ENCODE data around the gene ENTREP3.
"Not testable (repeated sequence)": the region's sequence is repeated elsewhere in the genome, so short reads cannot be mapped to it uniquely, and the experiment has no call there.

The ENTREP3 gene

DNA sequence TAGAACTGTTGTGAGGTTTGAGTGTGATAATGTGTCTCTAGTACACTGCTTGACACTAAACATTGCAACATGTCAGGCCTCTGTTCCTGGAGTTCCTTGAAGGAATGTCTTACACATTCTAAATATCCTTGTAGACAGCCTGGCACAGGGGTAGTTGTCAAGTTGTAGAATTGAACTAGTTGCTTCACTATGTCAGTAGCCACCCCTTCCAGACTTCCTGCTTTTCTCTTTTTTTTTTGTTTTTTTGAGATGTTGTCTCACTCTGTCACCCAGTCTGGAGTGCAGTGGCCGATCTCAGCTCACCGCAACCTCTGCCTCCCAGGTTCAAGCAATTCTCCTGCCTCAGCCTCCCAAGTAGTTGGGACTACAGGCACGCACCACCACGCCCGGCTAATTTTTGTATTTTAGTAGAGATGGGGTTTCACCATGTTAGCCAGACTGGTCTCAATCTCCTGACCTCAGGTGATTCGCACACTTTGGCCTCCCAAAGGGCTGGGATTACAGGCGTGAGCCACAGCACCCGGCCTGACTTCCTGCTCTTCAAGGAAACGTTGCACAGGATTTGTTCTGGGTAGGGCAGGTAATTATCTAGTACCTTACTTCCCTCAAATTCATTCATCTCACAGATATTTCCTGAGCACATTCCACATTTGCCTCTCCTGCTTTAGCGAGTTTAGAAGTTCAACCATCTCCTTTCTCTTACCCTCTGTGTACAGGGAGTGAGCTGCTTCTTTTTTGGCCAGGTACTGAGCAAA, 34.9 kb downstream of the ENTREP3 start:
- not testable (repeated sequence) for DNase-seq

DNA sequence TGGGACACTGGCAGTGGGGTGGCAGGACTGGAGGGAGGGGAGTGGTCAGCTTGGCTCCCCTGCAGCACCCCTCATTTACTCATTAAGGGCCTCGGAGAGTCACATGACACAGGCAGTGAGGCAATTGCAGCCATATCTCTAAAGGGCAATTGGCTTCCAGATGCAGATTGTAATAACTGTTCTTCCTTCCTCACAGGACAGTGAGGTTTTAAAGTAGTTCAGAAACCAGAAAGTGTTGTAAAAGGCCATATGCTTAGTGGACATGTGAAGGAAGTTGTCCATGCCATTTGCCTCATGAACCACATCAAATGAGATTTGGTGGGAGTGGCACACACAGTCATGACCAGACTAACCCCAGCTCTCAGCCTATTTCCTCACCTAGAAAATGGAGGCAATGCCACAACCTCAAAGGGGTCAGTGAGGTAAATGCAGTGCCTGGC, 35.7 kb downstream of the ENTREP3 start:
- DNase-seq, result peak; percentile 78

DNA sequence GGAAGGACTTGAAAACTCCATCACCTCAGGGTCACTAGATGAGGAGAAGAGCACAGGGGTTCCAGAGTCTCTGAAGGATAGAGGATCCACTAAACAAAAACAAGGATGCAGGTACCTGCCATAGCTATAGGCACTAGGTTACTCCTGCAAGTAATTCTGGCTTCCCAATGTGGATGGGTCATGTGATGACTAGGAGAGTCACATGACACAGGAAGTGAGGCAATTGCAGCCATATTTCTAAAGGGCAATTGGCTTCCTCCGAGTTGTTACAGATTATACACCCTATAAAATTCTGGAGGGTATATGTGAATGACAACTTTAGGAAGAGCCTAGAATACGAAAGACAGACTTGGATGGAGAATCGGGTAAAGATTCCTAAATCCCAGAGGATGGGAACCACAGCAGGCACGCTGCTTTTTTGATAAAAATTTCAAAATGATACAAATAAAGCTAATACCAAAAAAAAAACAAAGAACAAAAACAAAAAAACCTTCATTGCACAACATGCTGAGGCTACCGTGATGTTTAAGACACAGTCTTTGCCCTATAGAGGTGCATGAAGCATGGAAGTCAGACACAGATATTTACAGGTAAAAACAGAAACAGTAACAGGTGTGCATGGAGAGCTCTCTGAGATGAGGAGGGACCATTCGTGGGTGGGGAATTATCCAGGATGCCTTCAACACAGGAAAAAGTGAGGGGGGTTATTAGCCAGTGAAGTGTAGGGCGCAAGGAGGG, 36.3 kb downstream of the ENTREP3 start:
- peak; percentile 91 for DNase-seq

DNA sequence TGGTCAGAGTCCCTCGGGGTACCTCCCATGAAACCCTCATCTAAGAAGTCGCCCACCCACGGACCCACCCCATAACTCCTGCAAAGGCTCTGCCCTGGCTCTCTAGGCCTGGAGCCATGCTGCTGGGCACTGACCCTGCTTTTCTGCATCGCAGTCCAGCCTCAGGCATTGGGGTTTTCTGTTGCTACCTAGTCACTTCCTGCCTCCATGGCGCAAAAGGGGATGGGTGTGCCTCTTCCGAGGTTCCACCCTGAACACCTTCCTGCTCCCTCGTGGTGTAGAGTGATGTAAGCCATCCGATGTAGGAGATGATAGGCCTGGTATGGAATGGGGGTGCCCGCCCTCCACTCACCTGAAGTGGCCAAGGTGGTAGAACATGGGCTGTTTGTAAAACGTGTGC, 40.6 kb downstream of the ENTREP3 start:
- not testable (repeated sequence) for DNase-seq

DNA sequence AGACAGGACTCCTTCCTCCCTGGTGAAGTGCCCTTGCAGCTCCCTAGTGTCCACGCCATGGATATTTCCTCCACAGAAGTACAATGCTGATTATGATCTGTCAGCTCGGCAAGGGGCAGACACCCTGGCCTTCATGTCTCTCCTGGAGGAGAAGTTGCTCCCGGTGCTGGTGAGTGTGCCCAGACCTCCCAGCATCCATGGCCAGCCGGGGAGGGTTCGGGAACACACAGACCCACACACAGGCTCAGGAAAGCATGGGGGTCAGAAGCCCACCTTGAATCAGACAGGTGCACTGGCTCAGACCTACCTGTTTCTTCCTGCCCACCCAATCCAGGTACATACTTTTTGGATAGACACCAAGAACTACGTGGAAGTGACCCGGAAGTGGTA, 43.2 kb downstream of the ENTREP3 start:
- DNase-seq, result not testable (repeated sequence)

DNA sequence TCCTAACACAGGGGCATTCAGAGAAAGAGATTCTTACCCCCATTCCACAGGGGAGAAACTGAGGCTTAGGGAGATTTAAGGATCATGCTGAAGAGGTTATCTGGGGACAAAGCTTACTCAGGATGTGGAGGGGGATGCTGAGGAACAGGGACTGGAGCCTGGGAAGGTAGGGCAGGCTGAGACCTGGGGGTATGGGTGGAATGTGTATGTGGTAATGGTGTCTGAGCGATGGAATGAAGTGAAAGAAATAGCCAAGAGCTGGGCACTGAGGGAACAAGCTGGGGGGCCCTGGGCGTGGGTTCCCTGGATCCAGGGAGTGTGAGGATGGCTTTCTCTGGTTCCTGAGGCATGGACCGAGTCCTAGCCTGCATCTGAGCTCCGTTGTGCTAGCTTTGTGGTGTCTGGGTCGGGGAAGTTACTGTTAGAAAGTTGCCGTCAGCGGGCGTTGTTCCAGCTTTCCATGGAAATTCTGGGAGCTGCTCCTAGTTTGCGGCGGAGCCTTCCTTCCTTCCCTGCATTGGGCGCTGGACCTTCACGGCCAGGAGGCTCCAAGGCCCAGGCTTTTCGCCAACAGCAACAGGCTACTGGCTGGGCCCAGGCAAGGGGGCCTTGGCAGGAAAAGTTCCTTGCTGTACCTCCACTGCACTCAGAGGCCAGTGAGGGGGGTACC, 43.8 kb downstream of the ENTREP3 start:
- DNase-seq, result not testable (repeated sequence)

DNA sequence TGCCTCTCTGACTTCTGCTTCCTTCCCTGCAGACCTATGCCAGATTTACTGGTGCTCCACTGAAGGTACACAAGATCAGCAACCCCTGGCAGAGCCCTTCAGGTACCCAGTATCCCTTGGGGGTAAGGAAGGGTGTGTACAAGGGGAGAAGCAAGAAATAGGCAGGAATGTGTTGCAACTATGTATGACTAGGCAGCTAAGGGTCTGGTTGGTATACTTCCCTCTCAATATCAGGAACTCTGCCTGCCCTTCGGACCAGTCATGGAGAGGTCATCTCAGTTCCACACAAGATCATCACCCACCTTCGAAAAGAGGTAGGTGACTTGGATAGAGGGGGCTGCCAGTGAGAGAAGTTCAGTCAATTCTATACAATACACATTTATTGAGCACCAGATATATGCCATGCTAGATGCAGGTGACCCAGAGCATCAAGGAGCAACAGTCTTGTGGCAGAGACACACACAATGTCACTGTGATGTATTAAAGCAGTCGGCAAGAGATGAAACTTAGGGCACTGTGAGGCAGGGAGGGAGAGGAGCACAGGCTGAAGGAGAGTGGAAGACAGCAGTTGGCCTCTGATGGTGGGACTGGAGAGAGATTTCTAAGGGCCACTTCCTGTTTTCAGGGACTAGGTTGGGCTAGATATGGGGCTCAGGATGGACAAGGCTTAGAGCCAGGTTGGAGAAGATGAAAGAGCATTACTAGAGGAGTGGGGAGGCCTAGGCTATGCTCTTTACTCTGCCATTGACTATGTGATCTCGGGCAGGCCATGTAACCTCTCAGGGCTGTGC, 44.8 kb downstream of the ENTREP3 start:
- no peak for DNase-seq

DNA sequence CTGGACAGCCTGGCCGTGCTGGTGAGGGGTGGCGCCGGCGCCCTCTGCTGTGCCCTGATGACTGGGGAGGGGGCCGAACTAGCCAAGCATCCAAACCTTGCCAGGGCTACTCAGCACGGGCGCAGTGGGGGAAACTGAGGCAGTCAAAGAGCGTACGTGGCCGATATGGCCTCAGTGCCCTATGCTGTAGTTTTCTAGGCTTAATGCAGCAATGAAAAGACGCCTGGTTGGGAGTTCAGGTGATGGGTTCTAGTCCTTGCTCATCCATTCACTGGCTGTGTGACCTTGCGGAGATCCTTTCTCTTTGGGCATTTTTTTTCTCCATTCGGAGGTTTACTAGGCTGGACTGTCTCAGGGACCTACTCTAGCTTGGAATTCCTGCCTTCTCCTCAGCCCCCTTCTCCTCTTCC, 46.0 kb downstream of the ENTREP3 start:
- DNase-seq, result peak; percentile 50

DNA sequence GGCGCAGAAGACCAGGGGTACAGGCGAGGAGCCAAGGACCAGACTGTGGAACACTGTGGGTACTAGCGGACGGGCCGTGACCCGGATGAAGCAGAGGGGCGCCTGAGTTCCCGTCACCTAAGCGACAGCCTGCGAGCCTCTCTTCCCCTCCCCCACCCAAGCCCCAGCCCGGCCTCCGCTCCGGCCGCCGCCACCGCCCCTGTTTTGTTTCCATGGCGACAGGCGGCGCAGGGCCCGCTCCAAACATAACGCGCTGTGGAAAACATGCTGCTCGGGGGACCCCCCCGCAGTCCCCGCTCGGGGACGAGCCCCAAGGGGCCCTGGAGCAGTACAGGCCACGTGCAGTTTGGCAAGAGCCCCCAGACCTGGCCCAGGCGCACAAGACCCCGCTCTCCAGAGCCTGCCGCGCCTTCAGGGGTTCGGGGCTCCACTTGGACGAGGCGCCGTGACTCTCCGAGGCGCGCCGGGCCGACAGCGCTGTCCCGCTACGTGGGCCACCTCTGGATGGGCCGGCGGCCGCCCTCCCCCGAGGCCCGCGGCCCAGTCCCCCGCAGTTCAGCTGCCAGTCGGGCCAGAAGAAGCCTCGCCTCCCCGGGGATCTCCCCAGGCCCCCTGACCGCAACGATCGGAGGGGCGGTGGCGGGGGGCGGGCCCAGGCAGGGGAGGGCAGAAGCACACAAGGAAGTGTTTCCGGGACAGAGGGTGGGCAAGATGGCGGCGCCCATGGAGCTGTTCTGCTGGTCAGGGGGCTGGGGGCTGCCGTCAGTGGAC, 46.6 kb downstream of the ENTREP3 start, which contains the start of gene MTX1:
TSS of gene MTX1 (plus strand) at position 155 of the 771 bp plus-strand sequence. CDS start at position 265, 110 bp downstream.
- peak; percentile 95 for DNase-seq

DNA sequence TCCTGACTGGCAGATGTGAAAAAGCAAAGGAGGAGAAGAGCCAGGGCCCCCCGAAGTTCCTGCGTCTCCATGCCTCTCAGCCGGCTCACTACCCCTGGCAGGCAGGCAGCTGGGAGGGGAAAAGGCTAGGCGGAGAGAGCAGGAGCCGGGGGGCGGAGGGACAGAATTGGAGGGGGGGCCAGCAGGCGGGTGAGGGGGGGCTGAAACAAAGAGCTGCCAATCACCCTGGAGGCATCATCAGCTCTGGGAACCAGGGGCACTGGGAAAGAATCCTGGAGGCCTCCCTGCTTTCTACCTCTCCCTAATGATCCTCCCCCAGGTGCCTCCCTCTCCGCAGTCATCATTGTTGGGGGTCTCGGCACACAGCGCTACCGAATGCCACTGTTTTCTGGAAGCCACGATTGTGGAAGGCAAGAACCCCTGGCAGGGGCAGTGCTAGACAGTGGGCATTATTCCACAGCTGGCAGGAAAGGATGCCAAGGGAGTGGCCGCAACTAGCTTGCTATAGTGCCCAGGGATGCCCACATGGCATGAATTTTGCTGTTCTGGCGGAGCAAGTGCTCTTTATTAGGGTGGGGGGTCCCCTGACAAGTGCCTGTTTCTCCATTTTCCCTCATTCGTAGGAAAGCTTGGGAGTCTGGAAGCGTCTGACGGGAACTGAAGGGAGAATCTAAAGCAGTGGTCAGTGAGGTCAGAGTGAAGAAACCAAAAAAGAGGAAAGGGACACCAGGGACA, 47.3 kb downstream of the ENTREP3 start, which contains the start of gene THBS3:
TSS of gene THBS3 (minus strand) at position 92 of the 735 bp plus-strand sequence. CDS start at position 71, 21 bp downstream.
- DNase-seq, result peak; percentile 67

DNA sequence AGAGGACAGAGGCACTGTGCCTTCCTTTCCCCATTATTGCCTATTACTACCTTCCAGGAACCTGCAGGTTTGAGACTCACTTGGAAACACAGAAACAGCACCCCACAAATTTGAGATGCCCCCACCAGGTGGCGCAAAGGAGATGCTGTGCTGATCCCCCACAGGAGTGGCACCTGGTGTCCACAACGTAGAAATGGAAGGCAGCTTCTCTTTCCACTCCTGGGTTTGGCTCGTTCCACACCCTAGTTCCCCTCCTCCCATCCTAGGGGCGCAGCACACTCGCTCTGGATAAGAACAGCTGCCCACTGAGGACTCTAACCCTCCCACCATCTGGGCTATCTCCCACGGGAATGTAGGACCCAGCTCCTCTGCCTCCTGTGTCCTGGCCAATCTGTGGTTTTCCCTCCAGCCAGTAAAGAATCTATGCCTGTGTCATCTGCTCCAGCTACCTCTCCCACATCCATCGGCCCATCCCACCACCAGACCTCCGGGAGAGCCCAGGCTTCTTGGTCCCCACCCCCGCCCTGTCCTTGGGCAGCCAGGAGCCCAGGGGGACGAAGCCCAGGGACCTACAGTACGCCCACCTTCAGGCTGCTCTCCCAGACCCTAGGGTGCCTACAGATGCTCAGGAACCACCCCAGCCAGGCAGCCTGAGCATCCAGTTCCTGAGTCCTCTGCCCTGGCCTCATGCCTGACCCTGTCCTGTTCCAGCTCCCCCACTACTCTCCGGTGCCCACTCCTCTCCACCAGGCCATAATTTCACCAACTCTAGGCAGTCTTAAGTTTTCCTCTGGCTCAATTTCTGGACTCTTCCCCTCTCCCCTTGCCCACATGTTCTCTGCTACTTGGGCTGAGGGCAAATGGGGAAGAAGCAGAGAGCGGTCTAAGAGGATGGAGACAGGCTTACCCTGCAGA, 48.1 kb downstream of the ENTREP3 start:
- DNase-seq, result peak; percentile 93

DNA sequence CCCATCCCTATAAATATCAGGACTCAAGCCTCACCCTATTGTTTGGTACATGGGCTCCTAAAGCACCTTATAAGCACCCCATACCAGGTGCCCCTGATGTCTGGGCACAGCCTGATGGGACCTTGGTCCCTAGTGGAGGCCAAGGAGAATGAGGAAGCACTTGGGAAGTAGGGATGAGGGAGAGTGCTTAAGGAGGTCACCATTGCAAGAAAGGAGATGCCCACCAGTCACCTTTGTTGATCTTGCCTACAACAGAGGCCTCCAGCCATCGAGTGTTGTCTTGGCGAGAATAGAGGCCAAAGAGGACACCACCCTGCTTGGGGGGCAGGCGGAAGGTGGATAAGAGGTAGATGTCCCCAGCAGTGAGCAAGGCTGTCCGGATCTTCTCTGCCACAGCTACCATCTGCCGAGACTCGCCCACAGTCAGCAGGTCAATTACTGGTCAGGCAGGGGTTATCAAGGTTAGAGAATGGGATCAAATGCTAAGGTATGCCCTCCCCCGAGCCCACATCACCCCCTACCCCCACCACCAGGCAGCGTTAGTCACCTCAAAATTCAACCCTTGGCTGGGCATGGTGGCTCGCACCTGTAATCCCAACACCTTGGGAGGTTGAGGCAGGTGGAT, 49.2 kb downstream of the ENTREP3 start:
- no peak for DNase-seq

DNA sequence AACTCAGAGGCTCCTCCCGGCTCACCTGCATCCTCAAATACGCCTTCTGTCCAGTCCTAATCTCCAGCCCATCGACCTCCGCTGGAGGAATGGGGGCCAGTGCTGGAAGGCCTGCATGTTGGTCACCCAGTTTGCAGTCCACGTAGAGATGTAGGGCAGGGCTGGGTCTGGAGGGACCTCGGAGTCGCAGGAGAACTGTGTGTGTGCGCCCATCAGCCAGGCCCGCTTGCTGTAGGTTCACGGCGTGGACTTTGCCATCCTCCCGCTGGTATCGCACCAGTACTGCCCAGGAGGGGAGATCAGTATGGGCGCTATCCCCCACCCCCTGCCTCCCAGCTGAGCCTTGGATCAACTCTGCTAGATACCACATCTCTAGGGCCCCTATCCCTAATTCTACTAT, 50.2 kb downstream of the ENTREP3 start:
- DNase-seq, result no peak

DNA sequence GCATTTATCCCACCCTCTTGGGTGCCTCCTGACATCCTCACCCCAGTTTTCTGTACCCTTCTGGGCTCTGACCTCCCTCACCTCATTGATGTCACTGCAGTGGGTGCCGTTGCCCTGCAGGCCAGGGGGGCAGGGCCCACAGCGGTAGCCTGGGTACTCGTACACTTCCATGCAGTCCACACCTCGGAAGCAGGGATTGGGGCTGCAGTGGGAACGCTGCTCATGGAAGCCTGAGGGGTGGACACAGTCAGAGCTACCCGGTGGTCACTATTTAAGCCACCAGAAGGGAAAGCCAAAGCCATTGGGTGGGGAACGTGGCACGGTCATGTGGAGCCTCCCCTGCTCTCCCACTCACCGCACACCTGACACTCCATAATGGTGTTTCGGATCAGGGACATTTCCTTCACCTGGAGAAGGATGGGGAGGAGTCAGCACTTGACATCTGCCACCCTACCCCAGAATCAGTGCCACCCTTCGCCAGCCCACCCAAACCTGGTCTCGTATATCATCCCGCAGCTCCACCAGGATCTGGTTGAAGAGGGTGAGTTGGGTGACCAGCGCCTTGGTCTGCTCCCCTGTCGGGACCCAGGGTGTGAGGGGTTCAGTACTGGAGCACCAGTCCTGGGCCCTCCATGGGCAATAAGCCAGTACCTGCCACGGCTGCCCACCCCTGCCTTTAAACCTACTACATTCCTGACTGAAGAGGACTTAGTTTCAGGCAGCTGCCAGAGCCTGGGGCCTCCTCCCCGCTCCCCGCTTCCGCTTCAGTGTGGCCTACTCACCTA, 52.4 kb downstream of the ENTREP3 start:
- DNase-seq, result no peak

DNA sequence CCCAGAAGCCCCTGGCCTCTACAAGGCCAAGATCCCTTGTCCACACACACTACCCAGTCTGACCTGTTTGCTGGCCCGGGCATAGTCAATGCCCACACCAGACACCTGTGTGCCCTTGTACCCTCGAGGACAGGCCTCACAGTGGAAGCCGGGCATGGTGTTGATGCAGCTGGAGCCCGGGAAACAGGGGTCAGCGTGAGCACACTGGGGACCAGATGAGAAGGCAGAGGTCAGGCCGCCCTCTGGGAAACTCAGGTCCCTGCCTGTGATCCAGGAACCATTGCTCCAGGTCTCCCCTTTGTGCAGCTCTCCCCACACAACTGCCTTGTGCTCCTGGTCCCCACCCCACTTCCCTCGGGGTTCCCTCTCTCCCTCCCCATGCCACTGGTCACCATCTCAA, 53.1 kb downstream of the ENTREP3 start:
- no peak for DNase-seq

DNA sequence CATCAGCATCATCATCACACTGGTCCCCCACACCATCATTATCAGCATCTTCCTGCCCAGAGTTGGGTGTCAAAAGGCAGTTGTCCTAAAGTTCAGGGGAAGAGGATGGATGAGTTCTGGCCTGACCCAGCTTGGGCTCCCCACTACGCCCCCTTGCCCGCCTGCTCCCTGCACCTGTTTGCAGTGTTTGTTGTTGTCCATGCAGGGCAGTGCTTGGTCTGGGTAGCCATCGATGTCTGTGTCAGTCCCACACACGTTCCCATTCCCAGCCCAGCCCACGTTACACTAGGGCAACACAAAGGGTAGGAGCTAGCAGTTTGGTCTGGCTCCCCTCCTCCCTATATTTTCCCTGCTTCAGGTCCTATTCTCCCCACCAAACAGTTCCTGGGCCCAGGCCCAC, 54.4 kb downstream of the ENTREP3 start:
- no peak for DNase-seq

DNA sequence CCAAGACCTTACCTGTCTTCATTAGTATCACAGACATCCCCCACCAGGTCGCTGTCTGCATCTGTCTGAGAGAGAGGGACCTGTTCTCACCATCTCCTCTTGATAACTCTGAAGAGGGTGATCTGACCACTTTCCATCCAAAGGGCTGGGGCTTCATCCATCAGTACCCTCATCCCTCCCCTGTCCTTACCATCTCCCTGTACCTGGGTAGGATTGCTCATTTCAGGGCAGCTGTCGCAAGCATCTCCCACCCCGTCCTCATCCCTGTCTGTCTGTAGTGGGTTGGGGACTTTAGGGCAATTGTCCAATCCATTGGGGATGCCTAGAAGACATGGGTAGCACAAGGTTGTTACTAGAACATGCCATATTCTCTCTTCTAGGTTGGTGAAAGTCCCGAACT, 55.5 kb downstream of the ENTREP3 start:
- no peak for DNase-seq

DNA sequence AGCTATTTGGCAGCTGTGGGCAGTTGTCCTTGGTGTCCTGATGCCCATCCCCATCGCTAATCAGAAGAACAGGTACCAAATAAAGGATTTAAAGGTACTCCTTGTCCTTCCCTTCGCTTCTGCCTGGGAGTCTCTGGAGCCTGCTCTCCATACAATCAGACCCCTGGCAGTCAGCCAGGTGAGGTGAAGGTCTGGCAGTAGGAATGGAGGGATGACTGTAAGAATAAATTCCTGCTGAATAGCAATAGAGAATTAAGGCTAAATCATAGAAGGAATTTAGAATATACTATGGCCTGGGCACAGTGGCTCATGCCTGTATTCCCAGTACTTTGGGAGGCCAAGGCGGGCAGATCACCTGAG, 56.8 kb downstream of the ENTREP3 start:
- no peak for DNase-seq
